ENCODE data around the gene NEURL4.

DNA sequence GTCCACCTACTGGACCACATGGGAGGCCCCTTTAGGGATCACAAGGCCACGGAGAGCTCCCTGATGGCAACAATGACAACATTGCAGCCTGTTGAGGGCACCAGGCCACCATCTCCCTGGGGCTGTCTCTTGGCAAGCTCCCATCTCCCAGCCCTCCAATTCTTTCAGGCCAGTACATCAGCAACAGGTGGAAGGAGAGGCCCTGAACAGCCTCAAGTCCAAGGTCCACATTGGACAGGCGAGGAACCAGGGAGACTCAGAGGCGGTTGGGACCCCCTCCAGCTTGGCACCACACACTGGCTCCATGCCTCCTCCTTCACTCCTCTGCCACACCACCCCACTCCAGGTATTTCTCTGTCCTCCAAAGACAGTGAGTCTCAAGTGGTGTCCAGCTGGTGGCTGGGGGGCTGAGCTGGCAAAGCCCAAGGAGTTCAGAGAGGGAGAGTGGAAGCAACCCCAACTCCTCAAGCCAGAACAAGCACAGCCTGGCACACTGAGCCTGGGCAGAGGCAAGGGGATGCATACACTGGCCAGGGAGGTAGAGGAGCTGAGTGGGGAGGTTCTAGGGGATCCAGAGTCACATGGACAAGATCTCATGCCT, 5.9 kb upstream of the NEURL4 start:
- TF ChIP-seq EZH2 (IDR thresholded peaks at IDR 0.05; ENCODE audit: low read depth, unreplicated experiment) (no peak), JUNB (IDR thresholded peaks at IDR 0.05; ENCODE audit: unreplicated experiment) (no peak), EZH2phosphoT487 (IDR thresholded peaks at IDR 0.05; ENCODE audit: unreplicated experiment) (no peak), NANOG (IDR thresholded peaks at IDR 0.05; ENCODE audit: borderline replicate concordance) (no peak), POLR2AphosphoS5 (IDR thresholded peaks at IDR 0.05; ENCODE audit: low read depth) (no peak), CREB1 (CRISPR knock-in tag; IDR thresholded peaks at IDR 0.05; ENCODE audit: low read depth) (no peak)
- TF ChIP-seq, protein P1, sequence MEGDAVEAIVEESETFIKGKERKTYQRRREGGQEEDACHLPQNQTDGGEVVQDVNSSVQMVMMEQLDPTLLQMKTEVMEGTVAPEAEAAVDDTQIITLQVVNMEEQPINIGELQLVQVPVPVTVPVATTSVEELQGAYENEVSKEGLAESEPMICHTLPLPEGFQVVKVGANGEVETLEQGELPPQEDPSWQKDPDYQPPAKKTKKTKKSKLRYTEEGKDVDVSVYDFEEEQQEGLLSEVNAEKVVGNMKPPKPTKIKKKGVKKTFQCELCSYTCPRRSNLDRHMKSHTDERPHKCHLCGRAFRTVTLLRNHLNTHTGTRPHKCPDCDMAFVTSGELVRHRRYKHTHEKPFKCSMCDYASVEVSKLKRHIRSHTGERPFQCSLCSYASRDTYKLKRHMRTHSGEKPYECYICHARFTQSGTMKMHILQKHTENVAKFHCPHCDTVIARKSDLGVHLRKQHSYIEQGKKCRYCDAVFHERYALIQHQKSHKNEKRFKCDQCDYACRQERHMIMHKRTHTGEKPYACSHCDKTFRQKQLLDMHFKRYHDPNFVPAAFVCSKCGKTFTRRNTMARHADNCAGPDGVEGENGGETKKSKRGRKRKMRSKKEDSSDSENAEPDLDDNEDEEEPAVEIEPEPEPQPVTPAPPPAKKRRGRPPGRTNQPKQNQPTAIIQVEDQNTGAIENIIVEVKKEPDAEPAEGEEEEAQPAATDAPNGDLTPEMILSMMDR (conservative IDR thresholded peaks at IDR 0.05; ENCODE audit: low read depth in 2 of 2), result no peak
- TF ChIP-seq, protein P2, sequence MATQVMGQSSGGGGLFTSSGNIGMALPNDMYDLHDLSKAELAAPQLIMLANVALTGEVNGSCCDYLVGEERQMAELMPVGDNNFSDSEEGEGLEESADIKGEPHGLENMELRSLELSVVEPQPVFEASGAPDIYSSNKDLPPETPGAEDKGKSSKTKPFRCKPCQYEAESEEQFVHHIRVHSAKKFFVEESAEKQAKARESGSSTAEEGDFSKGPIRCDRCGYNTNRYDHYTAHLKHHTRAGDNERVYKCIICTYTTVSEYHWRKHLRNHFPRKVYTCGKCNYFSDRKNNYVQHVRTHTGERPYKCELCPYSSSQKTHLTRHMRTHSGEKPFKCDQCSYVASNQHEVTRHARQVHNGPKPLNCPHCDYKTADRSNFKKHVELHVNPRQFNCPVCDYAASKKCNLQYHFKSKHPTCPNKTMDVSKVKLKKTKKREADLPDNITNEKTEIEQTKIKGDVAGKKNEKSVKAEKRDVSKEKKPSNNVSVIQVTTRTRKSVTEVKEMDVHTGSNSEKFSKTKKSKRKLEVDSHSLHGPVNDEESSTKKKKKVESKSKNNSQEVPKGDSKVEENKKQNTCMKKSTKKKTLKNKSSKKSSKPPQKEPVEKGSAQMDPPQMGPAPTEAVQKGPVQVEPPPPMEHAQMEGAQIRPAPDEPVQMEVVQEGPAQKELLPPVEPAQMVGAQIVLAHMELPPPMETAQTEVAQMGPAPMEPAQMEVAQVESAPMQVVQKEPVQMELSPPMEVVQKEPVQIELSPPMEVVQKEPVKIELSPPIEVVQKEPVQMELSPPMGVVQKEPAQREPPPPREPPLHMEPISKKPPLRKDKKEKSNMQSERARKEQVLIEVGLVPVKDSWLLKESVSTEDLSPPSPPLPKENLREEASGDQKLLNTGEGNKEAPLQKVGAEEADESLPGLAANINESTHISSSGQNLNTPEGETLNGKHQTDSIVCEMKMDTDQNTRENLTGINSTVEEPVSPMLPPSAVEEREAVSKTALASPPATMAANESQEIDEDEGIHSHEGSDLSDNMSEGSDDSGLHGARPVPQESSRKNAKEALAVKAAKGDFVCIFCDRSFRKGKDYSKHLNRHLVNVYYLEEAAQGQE (IDR thresholded peaks at IDR 0.05; ENCODE audit: unreplicated experiment), result no peak

All from GM23338 (cell line).